Tibial artery (tissue), 4 donors: Measurements from ENCODE around the gene SLC15A1.
A peak's percentile ranks its signal among the peaks of the same experiment; 100 is the strongest.

Experiments
- DNase-seq, 2 donors: peaks; one replicate each; pipeline ENCODE4 v3.0.0-alpha.2; 2019
- H3K27ac ChIP-seq, 2 donors: fragments of 200-600 bp; sonication (generic) in 1 of 2; 1 replicate in 1 of 2; 2 replicates in 1 of 2; pipeline ENCODE4 v1.5.1; 2018 to 2019; ENCODE audit warnings: mild to moderate bottlenecking in 1 of 2
- H3K27me3 ChIP-seq, 2 donors: fragments of 200-600 bp; sonication (generic) in 1 of 2; one replicate each; pipeline versions ENCODE4 v1.5.1 to v1.6.0; 2016 to 2019
- H3K36me3 ChIP-seq, 3 donors: fragments of 200-600 bp; sonication (generic) in 2 of 3; one replicate each; pipeline ENCODE4 v1.5.1; 2016 to 2019; ENCODE audit warnings: mild to moderate bottlenecking in 2 of 3
- H3K4me1 ChIP-seq, 4 donors: fragments of 200-600 bp; sonication (generic) in 2 of 4; 1 replicate in 3 of 4; 2 replicates in 1 of 4; pipeline ENCODE4 v1.5.1; 2016 to 2019
- H3K4me3 ChIP-seq, 2 donors: fragments of 200-600 bp; sonication (generic) in 1 of 2; 1 replicate in 1 of 2; 2 replicates in 1 of 2; pipeline ENCODE4 v1.5.1; 2018 to 2019; ENCODE audit warnings: mild to moderate bottlenecking in 2 of 2
- H3K9me3 ChIP-seq, 3 donors: fragments of 200-600 bp; sonication (generic) in 1 of 3; one replicate each; pipeline ENCODE4 v1.5.1; 2016 to 2019
- intact Hi-C: fragments of 100-400 bp; cut with DNase I; formaldehyde crosslinking; loops from one replicate; pipeline ENCODE4 v1.15.0; 2023; ENCODE audit warnings: low total_unique reads
- TF ChIP-seq, protein P1 (sequence below), 2 experiments: fragments of 200-600 bp in 1 of 2; fragments of 450-650 bp in 1 of 2; IDR thresholded peaks; one replicate each; pipeline ENCODE4 v1.5.1; 2017 to 2019; ENCODE audit warnings: antibody characterized with exemption in 2 of 2, mild to moderate bottlenecking in 1 of 2, moderate library complexity in 1 of 2

Gene SLC15A1

GRCh38 chr13:98769736-98770135 lies 17.3 kb upstream of the SLC15A1 start:
- no peaks in the 10 kb centered on the region for H3K4me1 ChIP-seq
- H3K4me3 ChIP-seq, result no peak overlapping the region
- intact Hi-C loops, result no loop called here
- H3K36me3 ChIP-seq, result no peaks in the 10 kb centered on the region
- no peak for DNase-seq
- H3K27ac ChIP-seq, result no peak overlapping the region
- H3K9me3 ChIP-seq, result no peaks in the 10 kb centered on the region
- TF ChIP-seq, protein P1, sequence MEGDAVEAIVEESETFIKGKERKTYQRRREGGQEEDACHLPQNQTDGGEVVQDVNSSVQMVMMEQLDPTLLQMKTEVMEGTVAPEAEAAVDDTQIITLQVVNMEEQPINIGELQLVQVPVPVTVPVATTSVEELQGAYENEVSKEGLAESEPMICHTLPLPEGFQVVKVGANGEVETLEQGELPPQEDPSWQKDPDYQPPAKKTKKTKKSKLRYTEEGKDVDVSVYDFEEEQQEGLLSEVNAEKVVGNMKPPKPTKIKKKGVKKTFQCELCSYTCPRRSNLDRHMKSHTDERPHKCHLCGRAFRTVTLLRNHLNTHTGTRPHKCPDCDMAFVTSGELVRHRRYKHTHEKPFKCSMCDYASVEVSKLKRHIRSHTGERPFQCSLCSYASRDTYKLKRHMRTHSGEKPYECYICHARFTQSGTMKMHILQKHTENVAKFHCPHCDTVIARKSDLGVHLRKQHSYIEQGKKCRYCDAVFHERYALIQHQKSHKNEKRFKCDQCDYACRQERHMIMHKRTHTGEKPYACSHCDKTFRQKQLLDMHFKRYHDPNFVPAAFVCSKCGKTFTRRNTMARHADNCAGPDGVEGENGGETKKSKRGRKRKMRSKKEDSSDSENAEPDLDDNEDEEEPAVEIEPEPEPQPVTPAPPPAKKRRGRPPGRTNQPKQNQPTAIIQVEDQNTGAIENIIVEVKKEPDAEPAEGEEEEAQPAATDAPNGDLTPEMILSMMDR (IDR thresholded peaks at IDR 0.05), result no peak
- no peaks in the 10 kb centered on the region for H3K27me3 ChIP-seq

DNA sequence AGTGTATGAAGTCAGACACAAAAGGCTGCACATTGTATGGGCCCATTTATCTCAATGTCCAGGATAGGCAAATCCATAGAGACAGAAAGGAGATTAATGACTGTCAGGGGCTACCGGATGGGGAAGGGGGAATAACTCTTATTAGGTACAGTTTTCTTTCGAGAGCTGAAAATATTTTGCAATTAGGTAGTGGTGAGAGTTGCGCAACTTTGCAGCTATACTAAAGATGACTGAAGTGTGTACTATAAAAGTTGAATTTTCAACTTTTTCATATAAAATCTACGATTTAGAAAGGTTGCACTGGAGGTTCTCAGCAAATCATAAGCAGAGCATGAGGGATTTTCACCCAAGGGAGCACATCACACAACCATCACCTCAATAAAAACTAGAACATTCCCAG lies 16.1 kb upstream of the SLC15A1 start:
- TF ChIP-seq, protein P1 (IDR thresholded peaks at IDR 0.05), result no peak
- Histone ChIP-seq H3K27me3 (no peaks in the 10 kb centered on the region), H3K36me3 (no peaks in the 10 kb centered on the region), H3K9me3 (no peaks in the 10 kb centered on the region), H3K27ac (no peak overlapping the region), H3K4me3 (no peak overlapping the region), H3K4me1 (no peaks in the 10 kb centered on the region)
- no peak for DNase-seq
- intact Hi-C loops, result no loop called here

DNA sequence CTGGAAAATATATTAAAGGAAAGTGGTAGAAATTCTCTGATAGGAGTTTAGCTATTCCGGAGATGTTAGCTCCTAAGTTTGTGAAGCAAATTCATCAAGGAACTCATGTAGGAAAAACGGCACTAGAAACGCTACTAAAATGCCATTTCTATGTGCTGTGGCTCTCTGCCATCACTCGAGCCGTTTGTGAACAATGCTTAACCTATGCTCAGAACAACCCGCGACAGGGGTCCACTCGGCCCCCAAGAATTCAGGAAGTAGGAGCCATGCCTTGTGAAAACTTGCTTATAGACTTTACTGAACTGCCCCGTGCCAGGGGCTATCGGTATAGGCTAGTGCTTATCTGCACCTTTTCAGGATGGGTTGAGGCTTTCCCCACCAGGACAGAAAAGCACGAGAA lies 14.2 kb upstream of the SLC15A1 start:
- Histone ChIP-seq H3K4me3 (no peak overlapping the region), H3K4me1 (no peaks in the 10 kb centered on the region), H3K36me3 (no peaks in the 10 kb centered on the region), H3K9me3 (no peaks in the 10 kb centered on the region), H3K27ac (no peak overlapping the region), H3K27me3 (no peaks in the 10 kb centered on the region)
- TF ChIP-seq, protein P1 (IDR thresholded peaks at IDR 0.05), result no peak
- no peak for DNase-seq
- intact Hi-C loops, result no loop called here

GRCh38 chr13:98765996-98766519 lies 13.6 kb upstream of the SLC15A1 start:
- DNase-seq, result no peak
- intact Hi-C loops, result no loop called here
- Histone ChIP-seq H3K36me3 (no peaks in the 10 kb centered on the region), H3K9me3 (no peaks in the 10 kb centered on the region), H3K4me3 (no peak overlapping the region), H3K27me3 (no peaks in the 10 kb centered on the region), H3K27ac (no peak overlapping the region), H3K4me1 (peaks cover 0 to 4% (median 0%) of the 10 kb centered on the region in 4 donors)
- TF ChIP-seq, protein P1 (IDR thresholded peaks at IDR 0.05), result no peak

- Histone ChIP-seq H3K9me3 (no peaks in the 10 kb centered on the region), H3K27ac (no peak overlapping the region), H3K27me3 (no peaks in the 10 kb centered on the region), H3K36me3 (no peaks in the 10 kb centered on the region), H3K4me1 (peaks cover 0 to 4% (median 0%) of the 10 kb centered on the region in 4 donors), H3K4me3 (peak overlapping the region in 1 of 2 donors; percentile 11)
- DNase-seq, result no peak
- intact Hi-C loops, result no loop called here
- TF ChIP-seq, protein P1 (IDR thresholded peaks at IDR 0.05), result no peak
Observed at GRCh38 chr13:98761986-98762616, 9.6 kb upstream of the SLC15A1 start.
